Measurements from ENCODE around the gene SEC61A2.

The SEC61A2 gene

GRCh38 chr10:12201543-12201942 is 72.1 kb downstream of the SEC61A2 start:
- no peak for TF ChIP-seq CTCF (IDR thresholded peaks at IDR 0.05; ENCODE audit: extremely low read depth, insufficient read depth, missing control alignments)
- DNase-seq (ENCODE audit: low spot score) = no peak
- in situ Hi-C loops (cut with MboI; ENCODE audit: low pct_unique_long_range_greater_than_20kb, low sequenced_read_pairs, unreplicated experiment) = no loop called here

- in situ Hi-C loops (cut with MboI; ENCODE audit: low pct_unique_long_range_greater_than_20kb, low sequenced_read_pairs, unreplicated experiment) = no loop called here
- no peak for TF ChIP-seq CTCF (IDR thresholded peaks at IDR 0.05; ENCODE audit: extremely low read depth, insufficient read depth, missing control alignments)
- DNase-seq (ENCODE audit: low spot score) = no peak
Measured at GRCh38 chr10:12202226-12202625, 72.7 kb downstream of the SEC61A2 start.

- TF ChIP-seq CTCF (IDR thresholded peaks at IDR 0.05; ENCODE audit: extremely low read depth, insufficient read depth, missing control alignments) = no peak
- no peak for DNase-seq (ENCODE audit: low spot score)
- in situ Hi-C loops (cut with MboI; ENCODE audit: low pct_unique_long_range_greater_than_20kb, low sequenced_read_pairs, unreplicated experiment) = no loop called here
Measured at GRCh38 chr10:12205082-12205481, 75.6 kb downstream of the SEC61A2 start.

GRCh38 chr10:12207114-12207513 is 77.6 kb downstream of the SEC61A2 start:
- no peak for DNase-seq (ENCODE audit: low spot score)
- in situ Hi-C loops (cut with MboI; ENCODE audit: low pct_unique_long_range_greater_than_20kb, low sequenced_read_pairs, unreplicated experiment) = no loop called here
- TF ChIP-seq CTCF (IDR thresholded peaks at IDR 0.05; ENCODE audit: extremely low read depth, insufficient read depth, missing control alignments) = no peak

- TF ChIP-seq CTCF (IDR thresholded peaks at IDR 0.05; ENCODE audit: extremely low read depth, insufficient read depth, missing control alignments) = no peak
- no peak for DNase-seq (ENCODE audit: low spot score)
- in situ Hi-C loops (cut with MboI; ENCODE audit: low pct_unique_long_range_greater_than_20kb, low sequenced_read_pairs, unreplicated experiment) = no loop called here
Measured at GRCh38 chr10:12208460-12208859, 79.0 kb downstream of the SEC61A2 start.

GRCh38 chr10:12212454-12212853 is 83.0 kb downstream of the SEC61A2 start:
- in situ Hi-C loops (cut with MboI; ENCODE audit: low pct_unique_long_range_greater_than_20kb, low sequenced_read_pairs, unreplicated experiment) = no loop called here
- DNase-seq (ENCODE audit: low spot score) = no peak
- no peak for TF ChIP-seq CTCF (IDR thresholded peaks at IDR 0.05; ENCODE audit: extremely low read depth, insufficient read depth, missing control alignments)

GRCh38 chr10:12213621-12214020 is 84.1 kb downstream of the SEC61A2 start:
- DNase-seq (ENCODE audit: low spot score) = no peak
- in situ Hi-C loops (cut with MboI; ENCODE audit: low pct_unique_long_range_greater_than_20kb, low sequenced_read_pairs, unreplicated experiment) = no loop called here
- no peak for TF ChIP-seq CTCF (IDR thresholded peaks at IDR 0.05; ENCODE audit: extremely low read depth, insufficient read depth, missing control alignments)

All from GM13977 (cell line).